Epidermal melanocyte (primary cell): Measurements from ENCODE around the gene PYGB.

Experiments
- DNase-seq: peaks from one replicate; pipeline ENCODE4 v3.0.0; 2011; ENCODE audit warnings: low spot score; ENCODE audit not compliant: insufficient read length

PYGB gene

GRCh38 chr20:25247956-25248785, at the start of gene PYGB:
Gene PYGB (plus strand): TSS chr20:25248085. CDS start chr20:25248179, 94 bp downstream.
- DNase-seq = peak; percentile 91

GRCh38 chr20:25198663-25199383, 49.1 kb upstream of the PYGB start:
- DNase-seq = no peak

GRCh38 chr20:25199473-25200260, 48.2 kb upstream of the PYGB start:
- DNase-seq = no peak

- DNase-seq = no peak
These were observed 44.8 kb upstream of the PYGB start for GRCh38 chr20:25203089-25203488.

- DNase-seq = no peak
These were observed 44.0 kb upstream of the PYGB start for GRCh38 chr20:25203871-25204320.

- no peak for DNase-seq
These were observed 43.2 kb upstream of the PYGB start for GRCh38 chr20:25204550-25205276.

GRCh38 chr20:25205277-25206062, 42.4 kb upstream of the PYGB start:
- DNase-seq = no peak

GRCh38 chr20:25206063-25206403, 41.9 kb upstream of the PYGB start:
- no peak for DNase-seq

- DNase-seq = no peak
These were observed 41.3 kb upstream of the PYGB start for GRCh38 chr20:25206548-25206947.

- DNase-seq = no peak
These were observed 40.5 kb upstream of the PYGB start for GRCh38 chr20:25207149-25207959.

- DNase-seq = no peak
These were observed 39.8 kb upstream of the PYGB start for GRCh38 chr20:25207960-25208534.

- no peak for DNase-seq
These were observed 38.5 kb upstream of the PYGB start for GRCh38 chr20:25209400-25209799.

- no peak for DNase-seq
These were observed 38.0 kb upstream of the PYGB start for GRCh38 chr20:25209911-25210310.

GRCh38 chr20:25211273-25211672, 36.6 kb upstream of the PYGB start:
- DNase-seq = no peak

GRCh38 chr20:25212242-25212641, 35.6 kb upstream of the PYGB start:
- no peak for DNase-seq

GRCh38 chr20:25213566-25214425, 34.1 kb upstream of the PYGB start:
- DNase-seq = no peak

GRCh38 chr20:25214426-25214790, 33.5 kb upstream of the PYGB start:
- DNase-seq = no peak

GRCh38 chr20:25214819-25215218, 33.1 kb upstream of the PYGB start:
- DNase-seq = no peak
